ENCODE measurements around the gene GABRD.

Gene GABRD

DNA sequence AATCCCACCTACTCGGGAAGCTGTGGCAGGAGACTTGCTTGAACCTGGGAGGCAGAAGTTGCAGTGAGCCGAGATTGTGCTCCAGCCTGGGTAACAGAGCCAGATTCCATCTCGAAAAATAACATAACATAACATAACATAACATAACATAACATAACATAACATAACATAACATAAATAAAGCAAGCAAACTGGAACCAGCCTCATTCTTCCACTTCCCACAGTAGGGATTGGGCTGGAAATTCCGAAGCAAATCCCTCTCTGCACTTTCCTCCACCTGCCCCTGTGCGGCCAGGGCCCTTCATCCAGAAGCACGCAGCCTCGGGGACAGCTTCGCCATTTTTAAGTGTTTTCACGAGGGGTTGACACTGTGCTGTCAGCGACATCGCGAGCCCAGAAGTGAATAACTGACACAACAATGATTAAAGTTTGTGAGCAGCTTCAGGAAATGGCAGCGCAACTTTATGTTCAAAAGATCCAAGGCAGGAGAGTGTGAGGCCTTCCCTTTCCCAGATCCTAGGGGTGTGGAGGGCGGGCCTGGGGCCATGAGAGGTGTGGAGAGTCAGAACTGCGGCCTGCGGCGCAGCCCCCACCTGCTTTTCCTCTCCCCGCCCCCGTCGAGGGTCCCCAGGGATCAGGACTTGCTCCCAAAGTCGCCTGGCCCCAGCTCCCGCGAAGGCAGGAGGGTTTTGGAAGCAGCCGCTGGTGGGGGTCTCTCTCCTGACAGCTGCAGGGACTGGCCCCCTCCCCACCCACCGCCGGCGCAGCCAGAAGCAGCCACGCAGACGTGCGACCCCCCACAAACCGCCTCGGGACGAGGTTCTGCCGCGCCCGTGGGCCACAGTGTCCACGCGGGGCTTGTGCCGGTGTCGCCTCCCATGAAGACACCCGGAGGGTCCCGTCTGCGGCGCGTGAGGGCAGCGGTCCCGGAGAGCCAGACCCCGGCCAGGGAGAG lies 651 bp upstream of the GABRD start:
- no peak for DNase-seq

DNA sequence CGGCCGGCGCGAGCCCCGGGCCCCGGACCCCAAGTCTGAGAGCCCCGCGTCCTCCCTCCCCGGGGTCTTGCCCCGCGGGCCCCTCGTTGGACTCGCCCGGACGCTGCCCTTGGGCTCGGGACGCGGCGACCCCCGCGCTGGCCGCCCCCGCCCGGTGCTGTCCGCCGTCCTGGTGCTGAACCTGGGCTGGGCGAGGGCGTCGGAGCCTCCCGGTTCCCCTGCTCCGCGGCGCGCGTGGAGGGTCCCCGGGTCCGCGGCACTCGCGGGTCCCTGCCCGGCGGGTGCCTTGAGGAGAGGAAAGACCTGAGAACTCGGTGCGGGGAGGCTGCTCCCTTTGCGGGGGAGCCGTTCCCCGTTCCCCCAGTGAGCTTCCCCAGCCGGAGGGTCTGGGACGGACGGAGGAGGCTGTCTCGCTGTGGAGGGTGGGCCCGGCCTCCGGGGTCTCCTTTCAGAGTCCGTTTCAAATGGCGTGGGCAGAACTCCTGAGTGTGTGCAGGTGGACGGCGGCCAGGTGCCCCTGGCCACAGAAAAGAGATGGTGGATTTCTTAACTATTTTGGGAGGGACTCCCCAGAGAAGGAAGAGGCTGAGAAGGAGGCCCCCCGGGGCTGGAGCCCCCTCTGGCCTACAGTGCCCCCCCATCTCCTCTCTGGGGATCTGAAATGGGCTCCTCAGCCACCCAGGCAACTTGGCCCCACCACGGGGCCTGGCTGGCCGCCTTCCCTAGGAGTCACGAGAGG lies 595 bp downstream of the GABRD start:
- DNase-seq, result no peak

DNA sequence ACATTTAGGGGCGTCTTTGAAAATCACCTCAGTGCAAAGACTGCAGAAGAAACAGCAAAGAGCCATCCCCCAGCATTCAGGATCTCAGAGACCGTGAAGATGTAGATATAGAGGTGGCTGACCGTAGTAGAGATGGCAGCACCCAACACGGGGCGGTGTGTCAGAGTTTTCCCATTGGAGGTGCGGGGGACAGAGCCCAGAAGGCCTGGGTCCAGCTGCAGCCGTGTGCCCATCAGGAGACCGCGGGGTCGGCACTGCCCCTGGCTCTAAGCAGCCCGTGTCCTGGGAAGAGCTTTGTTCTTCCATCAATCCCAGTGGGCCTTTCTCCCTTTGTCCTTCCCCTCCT lies 1.1 kb downstream of the GABRD start:
- no peak for DNase-seq

DNA sequence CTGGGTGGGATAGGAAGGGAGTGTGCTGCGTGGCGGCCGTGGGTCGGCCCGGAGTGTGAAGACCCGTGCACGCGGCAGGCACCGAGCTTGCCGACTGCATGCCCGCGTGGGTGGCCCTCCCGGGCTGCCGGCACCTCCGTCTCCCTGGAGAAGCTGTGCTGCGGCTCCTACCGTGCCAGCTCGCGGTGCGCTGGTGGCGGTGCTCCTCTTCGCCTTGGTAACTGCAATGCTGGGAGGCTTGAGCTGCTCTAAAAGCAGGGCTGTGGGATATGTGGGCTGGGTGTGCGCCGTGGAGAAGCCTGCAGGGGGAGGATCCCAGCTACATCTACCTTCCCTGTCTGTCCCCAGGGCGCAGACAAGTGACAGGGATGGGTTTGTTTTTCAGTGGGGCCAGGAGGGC lies 2.4 kb downstream of the GABRD start:
- DNase-seq, result no peak

DNA sequence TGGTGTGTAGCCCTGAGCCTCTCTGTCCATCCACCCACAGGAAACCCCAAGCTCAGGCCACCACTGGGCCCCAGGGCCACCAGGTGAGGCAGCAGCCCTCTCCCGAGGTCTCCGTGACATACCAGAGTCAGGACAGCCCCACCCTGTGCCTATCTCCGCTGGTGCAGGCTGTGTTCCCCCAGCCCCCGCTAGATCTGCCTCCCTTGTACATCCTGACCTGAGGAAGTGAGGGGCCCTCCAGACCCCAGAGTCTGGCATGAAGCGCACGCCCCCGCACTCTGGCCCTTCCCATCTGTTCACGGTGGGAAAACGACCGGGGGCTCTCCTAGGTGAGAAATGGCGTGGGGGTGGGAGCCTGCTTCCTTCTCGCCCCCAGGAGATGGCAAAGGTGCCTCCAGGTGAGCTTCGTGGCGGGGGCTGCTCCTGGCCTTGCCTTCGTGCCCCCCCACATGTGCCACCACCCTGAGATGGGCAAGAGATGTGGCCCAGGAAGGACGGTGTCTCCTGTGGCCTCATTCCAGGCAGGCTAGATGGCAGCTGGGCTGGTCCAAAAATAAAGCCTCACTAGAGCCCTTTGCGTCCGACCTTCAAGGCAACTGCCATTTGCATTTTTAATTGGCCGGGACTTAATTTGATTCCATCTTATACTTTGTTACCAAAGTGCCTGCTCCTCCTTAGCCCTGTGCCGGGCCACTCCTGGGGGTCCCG lies 3.1 kb downstream of the GABRD start:
- DNase-seq, result no peak

DNA sequence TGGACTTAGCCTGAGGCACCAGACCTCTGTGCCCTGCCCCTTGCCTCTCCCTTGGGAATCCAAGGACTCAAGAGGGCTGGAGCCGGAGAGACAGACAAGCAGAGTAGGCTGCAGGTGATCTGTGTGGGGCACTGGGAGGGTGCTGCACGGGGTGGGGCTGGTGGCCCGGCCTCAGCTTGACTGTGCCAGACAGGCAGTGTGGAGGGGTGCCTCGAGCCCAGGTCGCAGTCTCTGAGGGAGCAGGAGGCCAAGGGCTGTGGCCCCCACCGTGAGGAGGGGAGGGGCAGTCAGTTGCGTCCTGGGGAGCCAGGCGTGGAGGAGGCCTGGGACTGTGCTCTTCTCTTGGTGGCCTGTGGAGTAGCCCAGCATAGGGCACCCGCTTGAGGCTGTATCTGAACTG lies 4.0 kb downstream of the GABRD start:
- DNase-seq, result no peak

DNA sequence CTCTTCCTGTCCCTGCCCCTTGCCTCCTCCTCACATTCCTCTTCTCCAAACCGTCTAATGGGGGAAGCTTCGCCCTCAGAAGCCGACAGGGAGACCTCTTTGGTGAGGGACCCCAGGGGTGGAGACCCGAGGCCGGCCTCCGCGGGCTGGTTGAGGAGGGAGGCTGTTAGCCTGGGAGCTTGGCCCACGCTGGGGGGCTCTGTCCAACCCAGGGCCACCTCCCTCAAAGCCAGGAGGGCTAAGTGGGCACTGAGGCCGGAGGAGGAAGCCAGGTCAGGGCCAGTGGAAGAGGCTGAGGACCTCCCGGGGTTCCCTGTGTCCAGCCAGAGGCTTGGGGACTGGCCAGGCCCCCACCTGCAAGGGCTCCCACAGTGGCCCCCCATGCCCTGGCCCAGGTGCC lies 5.3 kb downstream of the GABRD start:
- DNase-seq, result no peak

DNA sequence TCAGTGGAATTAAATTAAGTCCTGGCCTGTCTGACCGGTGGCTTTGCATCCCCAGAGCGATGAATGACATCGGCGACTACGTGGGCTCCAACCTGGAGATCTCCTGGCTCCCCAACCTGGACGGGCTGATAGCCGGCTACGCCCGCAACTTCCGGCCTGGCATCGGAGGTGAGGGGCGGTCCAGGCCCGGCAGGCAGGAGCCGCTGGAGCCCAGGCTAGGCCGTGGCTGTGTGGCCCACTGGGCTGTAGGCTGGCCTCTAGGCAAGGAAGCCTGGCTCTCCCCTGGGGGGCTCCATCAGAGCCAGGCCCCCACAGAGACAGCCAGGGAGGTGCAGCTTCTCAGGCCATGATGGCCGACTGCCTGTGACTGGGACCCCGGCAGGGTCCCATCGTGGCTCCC lies 5.7 kb downstream of the GABRD start:
- no peak for DNase-seq

DNA sequence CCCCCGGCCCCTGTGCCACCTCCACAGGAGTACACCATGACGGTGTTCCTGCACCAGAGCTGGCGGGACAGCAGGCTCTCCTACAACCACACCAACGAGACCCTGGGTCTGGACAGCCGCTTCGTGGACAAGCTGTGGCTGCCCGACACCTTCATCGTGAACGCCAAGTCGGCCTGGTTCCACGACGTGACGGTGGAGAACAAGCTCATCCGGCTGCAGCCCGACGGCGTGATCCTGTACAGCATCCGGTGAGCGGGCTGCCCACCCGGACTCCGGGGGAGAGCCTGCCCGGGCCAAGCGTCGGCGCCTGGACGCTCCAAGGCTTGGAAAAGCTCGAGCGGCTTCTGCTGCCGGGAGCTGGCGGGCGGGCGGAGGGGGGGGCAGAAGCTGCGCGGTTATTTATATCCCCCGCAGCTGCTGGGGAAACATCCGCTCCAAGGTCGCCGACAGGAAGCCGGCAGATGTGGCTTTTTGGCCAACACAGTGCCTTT lies 6.4 kb downstream of the GABRD start:
- no peak for DNase-seq

DNA sequence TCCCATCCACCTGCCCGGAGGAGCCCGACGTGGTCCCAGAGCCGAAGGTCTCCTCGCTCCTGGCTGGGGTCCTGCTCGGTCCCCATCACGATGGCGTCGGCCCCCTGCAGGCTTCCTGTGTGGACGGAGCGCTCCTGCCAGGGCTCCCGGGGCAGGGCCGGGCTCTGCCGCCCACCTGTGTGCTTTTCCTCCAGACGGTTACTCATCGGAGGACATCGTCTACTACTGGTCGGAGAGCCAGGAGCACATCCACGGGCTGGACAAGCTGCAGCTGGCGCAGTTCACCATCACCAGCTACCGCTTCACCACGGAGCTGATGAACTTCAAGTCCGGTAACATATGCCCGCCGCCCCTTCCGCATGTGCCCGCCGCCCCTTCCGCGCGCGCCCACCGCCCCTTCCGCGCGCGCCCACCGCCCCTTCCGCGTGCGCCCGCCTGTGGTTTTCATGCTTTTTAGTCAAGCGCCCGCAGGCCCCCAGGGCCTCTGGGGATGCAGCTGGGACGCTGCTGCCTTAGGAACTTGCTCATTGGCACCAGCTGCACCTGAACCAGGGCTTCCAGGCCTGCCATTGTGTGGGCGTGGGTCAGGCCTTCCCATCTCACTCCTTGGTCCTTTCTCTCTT lies 8.9 kb downstream of the GABRD start:
- no peak for DNase-seq

DNA sequence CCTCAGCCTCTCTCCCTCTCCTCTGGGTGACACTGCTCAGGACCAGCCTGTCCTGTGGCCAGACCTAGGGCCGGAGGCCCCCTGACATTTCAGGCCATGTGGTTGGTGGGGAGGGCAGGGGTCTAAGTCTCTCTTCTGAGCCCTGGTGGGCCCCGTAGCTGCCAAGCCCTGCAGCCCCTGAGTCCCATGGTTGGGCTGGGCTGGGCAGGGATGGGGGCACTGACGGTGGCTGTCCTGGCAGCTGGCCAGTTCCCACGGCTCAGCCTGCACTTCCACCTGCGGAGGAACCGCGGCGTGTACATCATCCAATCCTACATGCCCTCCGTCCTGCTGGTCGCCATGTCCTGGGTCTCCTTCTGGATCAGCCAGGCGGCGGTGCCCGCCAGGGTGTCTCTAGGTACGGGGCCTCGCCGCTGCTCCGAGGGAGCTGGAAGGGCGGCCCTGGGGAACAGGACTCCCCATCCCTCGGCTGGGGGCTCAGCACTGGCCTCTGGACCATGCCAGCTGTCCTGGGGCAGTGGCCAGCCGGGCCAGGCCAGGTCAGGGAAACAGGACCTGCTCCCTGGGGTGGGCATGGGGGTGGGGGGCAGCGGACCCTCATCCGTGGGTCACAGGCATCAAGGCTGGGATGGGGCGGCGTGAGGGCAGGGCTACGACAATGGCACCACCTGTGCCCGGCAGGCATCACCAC lies 9.9 kb downstream of the GABRD start:
- DNase-seq, result no peak

DNA sequence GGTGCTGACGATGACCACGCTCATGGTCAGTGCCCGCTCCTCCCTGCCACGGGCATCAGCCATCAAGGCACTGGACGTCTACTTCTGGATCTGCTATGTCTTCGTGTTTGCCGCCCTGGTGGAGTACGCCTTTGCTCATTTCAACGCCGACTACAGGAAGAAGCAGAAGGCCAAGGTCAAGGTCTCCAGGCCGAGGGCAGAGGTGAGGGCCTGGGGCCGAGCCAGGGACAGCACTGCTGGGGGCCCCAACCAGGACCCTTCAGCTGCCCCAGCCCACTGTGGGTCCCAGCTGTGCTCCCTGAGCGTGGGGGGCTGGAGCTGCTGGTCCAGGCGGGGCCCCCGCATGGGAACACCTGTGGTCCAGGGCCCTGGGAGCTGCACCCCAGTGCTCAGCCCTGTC lies 10.4 kb downstream of the GABRD start:
- no peak for DNase-seq

DNA sequence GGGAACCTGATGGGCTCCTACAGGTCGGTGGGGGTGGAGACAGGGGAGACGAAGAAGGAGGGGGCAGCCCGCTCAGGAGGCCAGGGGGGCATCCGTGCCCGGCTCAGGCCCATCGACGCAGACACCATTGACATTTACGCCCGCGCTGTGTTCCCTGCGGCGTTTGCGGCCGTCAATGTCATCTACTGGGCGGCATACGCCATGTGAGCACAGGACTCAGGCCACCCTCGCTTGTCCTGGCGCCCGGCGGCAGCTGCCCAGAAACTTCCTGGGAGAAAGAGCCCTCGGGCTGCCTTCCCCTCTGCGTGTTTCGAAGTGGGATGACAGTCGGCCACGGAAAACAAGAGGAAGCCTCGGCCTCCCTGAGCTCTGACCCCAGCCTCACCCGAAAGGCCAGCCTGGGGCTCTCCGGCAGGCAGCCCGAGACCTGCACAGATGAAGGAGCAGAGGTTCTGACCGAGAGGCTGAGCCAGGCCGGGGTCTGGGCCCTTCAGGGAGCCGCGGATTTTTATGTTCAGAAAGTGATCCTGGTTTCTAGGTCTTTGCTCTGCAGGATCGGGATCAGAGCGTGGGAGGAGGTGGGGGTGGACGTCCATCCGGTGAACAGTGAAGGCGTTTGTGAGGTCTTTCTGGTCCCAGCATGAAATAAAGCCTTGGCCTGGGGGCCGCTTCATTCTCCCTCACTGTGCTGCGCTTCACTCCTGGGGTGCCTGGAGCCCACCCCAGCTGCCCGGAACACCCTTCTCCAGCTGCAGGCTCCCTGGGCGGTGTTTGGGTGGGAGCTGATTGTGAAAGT lies 11.1 kb downstream of the GABRD start:
- DNase-seq, result no peak

DNA sequence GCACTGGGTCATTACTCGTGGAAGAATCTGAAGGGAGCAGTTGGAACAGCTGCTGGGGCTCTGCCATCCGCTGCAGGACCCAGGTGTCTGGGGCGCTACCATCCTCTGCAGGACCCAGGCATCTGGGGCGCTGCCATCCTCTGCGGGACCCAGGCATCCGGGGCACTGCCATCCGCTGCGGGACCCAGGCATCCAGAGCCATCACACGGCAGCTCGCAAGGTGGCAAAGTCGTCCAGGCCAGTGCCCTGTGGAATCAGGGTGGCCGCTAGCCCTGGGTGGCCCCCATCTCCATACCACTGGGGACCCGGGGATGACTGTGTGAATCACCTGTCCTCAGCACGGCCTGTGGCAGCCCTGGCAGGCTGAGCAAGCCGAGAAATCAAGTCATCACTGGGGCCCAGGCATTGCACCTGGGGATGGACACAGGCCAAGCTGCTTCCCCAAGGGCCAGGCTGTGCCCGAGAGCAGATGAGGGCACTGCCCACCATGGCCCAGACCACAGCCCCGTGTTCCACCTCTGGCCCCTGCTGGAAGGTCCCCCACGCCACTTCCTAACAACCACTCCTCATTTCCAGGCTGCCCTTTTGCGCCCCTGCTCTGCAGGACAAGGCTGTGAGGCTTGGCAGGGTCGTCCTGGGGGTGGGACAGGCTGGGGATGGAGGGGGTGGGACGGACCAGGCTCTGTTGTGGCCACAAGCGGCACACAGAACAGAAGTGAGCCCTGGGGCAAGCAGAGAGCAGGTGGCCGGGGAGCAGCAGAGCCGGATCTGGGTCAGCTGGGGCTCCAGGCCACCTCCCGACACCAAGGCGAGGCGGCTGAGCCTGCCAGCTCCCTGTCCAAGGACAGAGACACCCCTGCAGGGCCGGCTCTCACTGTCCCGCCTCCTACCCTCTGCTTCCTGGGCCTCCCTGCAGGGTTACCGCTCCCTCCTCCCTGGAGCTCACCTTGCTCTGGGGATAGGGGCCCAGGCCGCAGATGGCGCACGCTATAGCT lies 12.7 kb downstream of the GABRD start:
- DNase-seq, result no peak

DNA sequence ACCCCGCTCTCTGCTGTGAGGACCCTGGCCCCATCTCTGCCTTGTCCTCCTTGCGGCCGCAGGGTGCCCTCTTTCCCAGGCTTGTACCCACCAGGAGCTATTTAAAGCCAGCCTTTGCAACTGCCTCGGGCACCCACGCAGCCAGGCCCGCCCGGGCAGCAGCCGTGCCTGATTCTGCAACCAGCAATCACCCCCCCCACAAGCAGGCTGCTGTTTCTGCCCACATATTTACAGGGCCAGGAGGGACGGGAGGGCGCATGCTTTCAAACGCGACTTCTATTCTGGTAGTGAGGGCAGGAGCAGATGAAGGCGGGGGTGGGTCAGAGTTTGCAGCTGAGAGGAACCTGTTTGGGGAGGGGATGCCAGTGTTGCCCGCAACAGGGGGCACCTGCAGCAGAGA lies 13.6 kb downstream of the GABRD start:
- no peak for DNase-seq

DNA sequence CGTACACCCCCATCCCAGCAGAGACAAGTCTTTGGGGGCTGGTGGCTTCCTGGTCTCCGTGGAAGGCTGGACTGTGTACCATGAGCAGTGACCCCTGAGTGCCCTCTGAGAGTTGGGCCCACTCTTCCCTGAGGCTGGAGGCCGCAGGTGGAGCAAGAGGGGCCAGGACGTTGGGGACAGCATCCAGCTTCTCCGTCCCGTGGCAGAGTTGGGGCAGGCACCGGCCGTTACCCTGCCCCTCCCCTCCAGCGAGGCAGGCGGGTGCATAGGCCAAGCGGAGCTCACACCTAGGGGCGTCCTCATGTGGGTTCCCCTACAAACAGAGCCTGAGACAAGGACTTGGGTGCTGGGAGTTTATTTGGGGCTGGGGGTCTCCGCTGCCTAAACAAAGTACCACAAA lies 14.0 kb downstream of the GABRD start:
- no peak for DNase-seq

DNA sequence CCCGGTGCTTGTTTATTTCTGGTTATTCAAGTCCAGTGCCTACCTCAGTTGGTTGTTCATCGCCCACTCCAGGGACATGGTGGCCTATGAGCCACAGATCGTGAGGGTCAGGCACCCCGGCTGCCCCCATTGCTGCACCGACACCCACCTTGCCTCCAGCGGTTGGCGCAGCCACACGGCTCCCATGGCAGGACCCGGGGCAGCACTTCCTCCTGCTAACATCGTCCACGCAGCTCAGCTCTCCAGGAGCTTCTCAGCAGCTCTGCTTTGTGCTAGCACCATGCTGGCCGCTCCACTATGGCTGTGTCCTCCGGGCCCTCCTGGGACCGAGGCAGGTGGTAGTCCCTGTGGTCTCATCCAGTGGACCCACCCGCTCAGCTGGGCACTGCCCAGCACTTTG lies 17.1 kb downstream of the GABRD start:
- no peak for DNase-seq

DNA sequence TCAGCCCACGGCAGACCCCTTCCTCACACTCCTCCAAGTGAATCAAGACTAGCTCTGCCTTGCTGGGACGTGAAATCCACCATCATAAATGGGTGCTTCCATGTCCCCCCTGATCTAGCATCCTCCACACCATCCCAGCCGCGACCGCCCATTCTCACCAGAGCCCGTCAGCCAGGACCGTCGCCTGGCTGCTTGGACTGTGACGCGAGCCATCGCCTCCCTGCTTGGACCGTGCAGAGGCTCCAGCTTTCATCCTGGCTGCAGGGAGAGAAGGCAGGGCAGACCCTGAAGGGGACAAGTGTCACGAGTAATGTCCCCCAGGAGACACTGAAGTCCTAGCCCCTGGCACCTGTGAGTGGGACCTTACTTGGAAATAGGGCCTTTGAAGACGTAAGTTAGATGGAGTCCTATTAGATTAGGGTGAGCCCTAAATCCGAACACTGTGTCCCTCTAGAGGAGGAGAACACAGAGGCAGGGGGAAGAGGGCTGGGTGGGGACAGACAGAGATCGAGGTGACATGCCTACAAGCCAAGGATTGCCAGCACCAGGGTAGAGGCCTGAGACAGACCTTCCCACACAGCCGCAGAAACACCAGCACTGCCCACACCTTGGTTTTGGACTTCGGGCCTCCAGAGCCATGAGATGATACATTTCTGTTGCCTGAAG lies 18.3 kb downstream of the GABRD start:
- DNase-seq, result no peak

DNA sequence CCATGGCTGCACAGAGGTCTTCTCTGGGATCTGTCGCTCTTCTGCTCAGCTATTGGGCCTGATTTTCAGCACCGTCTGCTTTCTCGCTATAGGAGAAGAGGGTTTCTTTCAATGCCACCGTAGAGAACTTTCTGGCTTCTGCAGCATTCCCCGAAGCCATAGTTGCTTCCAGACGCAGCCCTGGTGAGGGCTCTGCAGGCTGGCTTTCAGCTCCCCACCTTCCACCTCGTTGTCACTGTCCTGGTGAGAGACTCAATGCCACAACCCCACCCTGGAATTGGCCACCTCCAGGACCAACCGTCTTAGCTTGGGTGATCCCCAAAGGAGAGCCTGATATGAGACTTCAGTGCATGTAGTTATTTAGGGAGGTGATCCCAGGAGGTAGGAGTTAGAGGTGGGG lies 19.1 kb downstream of the GABRD start:
- no peak for DNase-seq

DNA sequence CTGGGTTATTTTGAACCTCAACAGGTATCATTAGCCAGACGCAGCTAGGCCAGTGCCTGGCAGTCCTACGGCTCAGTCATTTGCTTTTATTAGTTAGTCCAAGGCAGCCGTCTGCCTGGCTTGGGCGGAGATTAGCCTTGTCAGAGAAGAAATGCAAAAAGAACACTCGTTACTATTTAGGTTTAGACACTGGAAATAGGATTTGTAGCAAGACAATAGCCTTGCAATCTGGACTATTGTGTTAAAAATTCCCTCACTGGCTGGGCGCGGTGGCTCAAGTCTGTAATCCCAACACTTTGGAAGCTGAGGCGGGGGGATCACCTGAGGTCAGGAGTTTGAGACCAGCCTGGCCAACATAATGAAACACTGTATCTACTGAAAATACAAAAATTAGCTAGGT lies 20.1 kb downstream of the GABRD start:
- no peak for DNase-seq

Measured in NCI-H1048 (cell line).